Measurements from ENCODE around the gene SOX15. TPM values are rescaled to one million over a fixed set of nuclear protein-coding genes. Genes with fewer than 3 reads are reported as not detected.

SOX15 gene
- under 0.01 and 0.11 TPM in 2 replicates for total RNA-seq

GRCh38 chr17:7589891-7590691, at the start of gene SOX15:
Gene SOX15, minus strand, starts transcription at chr17:7590094. Its CDS starts 418 bp downstream, at chr17:7589676.

GRCh38 chr17:7629939-7630571, 40.2 kb upstream of the SOX15 start, which contains the start of gene SHBG:
Gene SHBG, plus strand, starts transcription at chr17:7630135. Its CDS starts 38 bp downstream, at chr17:7630173.

GRCh38 chr17:7627250-7628121, 37.6 kb upstream of the SOX15 start, which contains the start of gene SAT2:
Gene SAT2, minus strand, starts transcription at chr17:7627821. Its CDS starts 186 bp downstream, at chr17:7627635.

GRCh38 chr17:7614425-7615264, 24.8 kb upstream of the SOX15 start, which contains the start of gene FXR2:
Gene FXR2, minus strand, starts transcription at chr17:7614897. Its CDS starts 365 bp downstream, at chr17:7614532.

GRCh38 chr17:7583253-7584109, 6.4 kb downstream of the SOX15 start, which contains the start of gene MPDU1:
Gene MPDU1, plus strand, starts transcription at chr17:7583852. Its CDS starts 11 bp downstream, at chr17:7583863.

GRCh38 chr17:7579001-7579833, 10.7 kb downstream of the SOX15 start, which contains the start of gene CD68:
Gene CD68, plus strand, starts transcription at chr17:7579638. Its CDS starts 40 bp downstream, at chr17:7579678.

GRCh38 chr17:7561589-7562207, 28.2 kb downstream of the SOX15 start, which contains the start of gene SENP3:
Gene SENP3, plus strand, starts transcription at chr17:7561919. Its CDS starts 1,158 bp downstream, at chr17:7563077.

GRCh38 chr17:7558544-7559319, 31.2 kb downstream of the SOX15 start, which contains the start of gene TNFSF13:
Gene TNFSF13, plus strand, starts transcription at chr17:7558750. Its CDS starts 290 bp downstream, at chr17:7559040.

GRCh38 chr17:7548585-7549400, 41.1 kb downstream of the SOX15 start, which contains the start of gene TNFSF12:
Gene TNFSF12, plus strand, starts transcription at chr17:7549058. Its CDS starts 96 bp downstream, at chr17:7549154.

Other genes starting within 250 kb of the SOX15 start
- gene KCTD11, start 237.9 kb downstream of the SOX15 start, total RNA-seq, result 2.1 and 2.8 TPM in 2 replicates
- not detected in 2 replicates for gene TMEM95, start 234.9 kb downstream of the SOX15 start, total RNA-seq
- 1.3 and 2.3 TPM in 2 replicates for gene TNK1, start 209.0 kb downstream of the SOX15 start, total RNA-seq
- 15.1 and 15.6 TPM in 2 replicates for gene PLSCR3, start 195.6 kb downstream of the SOX15 start, total RNA-seq
- 144 and 158 TPM in 2 replicates for gene TMEM256, start 186.0 kb downstream of the SOX15 start, total RNA-seq
- gene NLGN2, start 182.2 kb downstream of the SOX15 start, total RNA-seq, result 1.2 and 1.3 TPM in 2 replicates
- not detected in 2 replicates for gene SPEM1, start 169.8 kb downstream of the SOX15 start, total RNA-seq
- gene SPEM2, start 164.5 kb downstream of the SOX15 start, total RNA-seq, result not detected in 2 replicates
- gene SPEM3, start 161.2 kb downstream of the SOX15 start, total RNA-seq, result not detected in 2 replicates
- 7.6 and 9.8 TPM in 2 replicates for gene TMEM102, start 154.7 kb downstream of the SOX15 start, total RNA-seq
- 0.17 and 0.22 TPM in 2 replicates for gene FGF11, start 150.6 kb downstream of the SOX15 start, total RNA-seq
- gene CHRNB1, start 145.0 kb downstream of the SOX15 start, total RNA-seq, result 9.9 and 12.0 TPM in 2 replicates
- 8.9 and 9.1 TPM in 2 replicates for gene ZBTB4, start 110.5 kb downstream of the SOX15 start, total RNA-seq
- not detected in 2 replicates for gene SLC35G6, start 108.6 kb downstream of the SOX15 start, total RNA-seq
- 68.2 and 79.4 TPM in 2 replicates for gene POLR2A, start 105.7 kb downstream of the SOX15 start, total RNA-seq
- 6.3 and 9.1 TPM in 2 replicates for gene TNFSF12, start 41.0 kb downstream of the SOX15 start, total RNA-seq
- gene TNFSF13, start 31.3 kb downstream of the SOX15 start, total RNA-seq, result 0.22 and 0.34 TPM in 2 replicates
- gene SENP3, start 28.2 kb downstream of the SOX15 start, total RNA-seq, result 58.6 and 71.4 TPM in 2 replicates
- 0.52 and 0.87 TPM in 2 replicates for gene CD68, start 10.5 kb downstream of the SOX15 start, total RNA-seq
- 63.9 and 69.2 TPM in 2 replicates for gene MPDU1, start 6.2 kb downstream of the SOX15 start, total RNA-seq
- gene FXR2, start 24.8 kb upstream of the SOX15 start, total RNA-seq, result 30.0 and 33.2 TPM in 2 replicates
- gene SAT2, start 37.7 kb upstream of the SOX15 start, total RNA-seq, result 37.1 and 38.2 TPM in 2 replicates
- 0.11 and 0.26 TPM in 2 replicates for gene SHBG, start 40.0 kb upstream of the SOX15 start, total RNA-seq
- gene ATP1B2, start 60.8 kb upstream of the SOX15 start, total RNA-seq, result not detected in 2 replicates
- 26.0 and 36.7 TPM in 2 replicates for gene TP53, start 97.4 kb upstream of the SOX15 start, total RNA-seq
- gene WRAP53, start 98.4 kb upstream of the SOX15 start, total RNA-seq, result 4.6 and 4.7 TPM in 2 replicates
- gene EFNB3, start 115.1 kb upstream of the SOX15 start, total RNA-seq, result 0.33 and 0.52 TPM in 2 replicates
- under 0.01 and 0.43 TPM in 2 replicates for gene DNAH2, start 127.7 kb upstream of the SOX15 start, total RNA-seq
- gene KDM6B, start 244.1 kb upstream of the SOX15 start, total RNA-seq, result 1.8 and 3.0 TPM in 2 replicates

Data from dermis lymphatic vessel endothelial cell (primary cell).